NCI-H774 (cell line): ENCODE data around the gene PPP1R11.
"Not testable (repeated sequence)": the region's sequence is repeated elsewhere in the genome, so short reads cannot be mapped to it uniquely, and the experiment has no call there.

ENCODE experiments used
- DNase-seq: peaks from one replicate; lab custom pipeline; 2025; lab: John Stamatoyannopoulos, UW

Gene PPP1R11

GRCh38 chr6:30097902-30098768 lies 31.1 kb downstream of the PPP1R11 start:
- DNase-seq, result no peak

- no peak for DNase-seq
Observed at GRCh38 chr6:30100154-30100553, 33.2 kb downstream of the PPP1R11 start.

- no peak for DNase-seq
Observed at GRCh38 chr6:30100585-30101443, 33.8 kb downstream of the PPP1R11 start.

- peak; percentile 74 for DNase-seq
Observed at GRCh38 chr6:30101444-30102413, 34.7 kb downstream of the PPP1R11 start.

GRCh38 chr6:30102414-30102969 lies 35.5 kb downstream of the PPP1R11 start:
- no peak for DNase-seq

- peak; percentile 75 for DNase-seq
Observed at GRCh38 chr6:30102970-30103871, 36.2 kb downstream of the PPP1R11 start.

GRCh38 chr6:30103872-30104179 lies 36.8 kb downstream of the PPP1R11 start:
- no peak for DNase-seq

- no peak for DNase-seq
Observed at GRCh38 chr6:30104661-30105060, 37.7 kb downstream of the PPP1R11 start.

GRCh38 chr6:30111266-30111856 lies 44.4 kb downstream of the PPP1R11 start:
- DNase-seq, result no peak

- DNase-seq, result no peak
Observed at GRCh38 chr6:30112402-30112994, 45.5 kb downstream of the PPP1R11 start.

- DNase-seq, result no peak
Observed at GRCh38 chr6:30113003-30113759, 46.2 kb downstream of the PPP1R11 start, which contains the start of gene TRIM31. TSS of gene TRIM31 (minus strand) at chr6:30113090. CDS start at chr6:30112805, 285 bp downstream.

- no peak for DNase-seq
Observed at GRCh38 chr6:30113841-30114240, 46.8 kb downstream of the PPP1R11 start.

GRCh38 chr6:30116724-30117123 lies 49.7 kb downstream of the PPP1R11 start:
- no peak for DNase-seq

- DNase-seq, result not testable (repeated sequence)
Observed at GRCh38 chr6:30118691-30119090, 51.7 kb downstream of the PPP1R11 start.
